Keratinocyte (primary cell): ENCODE data around the gene PM20D1. TPM values are rescaled to one million over a fixed set of nuclear protein-coding genes. Genes with fewer than 3 reads are reported as not detected.
"Not testable (repeated sequence)": the region's sequence is repeated elsewhere in the genome, so short reads cannot be mapped to it uniquely, and the experiment has no call there.

Experiments used
- DNase-seq: peaks from one replicate; pipeline ENCODE4 v3.0.0-alpha.2; 2011; ENCODE audit warnings: low read depth, missing footprints, low spot score
- FAIRE-seq: peaks from 2 replicates; lab custom pipeline; 2011; peaks lifted over from hg19 to GRCh38; lab: Jason Lieb, UNC
- H2AFZ ChIP-seq: 2 replicates; pipeline ENCODE4 v1.6.0; 2012; ENCODE audit warnings: low read length, control low read depth, inconsistent platforms; ENCODE audit not compliant: control insufficient read depth
- H3K27ac ChIP-seq: 2 replicates; pipeline ENCODE4 v1.5.1; 2011; ENCODE audit warnings: low read length; ENCODE audit not compliant: control insufficient read depth, insufficient read depth
- H3K27me3 ChIP-seq: 3 replicates; pipeline ENCODE4 v1.6.0; 2011; ENCODE audit warnings: low read length; ENCODE audit not compliant: control insufficient read depth, insufficient read depth; ENCODE audit errors: extremely low read depth
- H3K36me3 ChIP-seq, 2 experiments: 2 replicates in 1 of 2; 3 replicates in 1 of 2; pipeline ENCODE4 v1.5.1; 2011; ENCODE audit warnings: low read length in 2 of 2, mild to moderate bottlenecking in 1 of 2; ENCODE audit not compliant: control insufficient read depth in 2 of 2, insufficient read depth in 2 of 2; ENCODE audit errors: extremely low read depth in 1 of 2
- H3K4me1 ChIP-seq: 3 replicates; pipeline ENCODE4 v1.5.1; 2011; ENCODE audit warnings: low read length; ENCODE audit not compliant: control insufficient read depth, insufficient read depth; ENCODE audit errors: extremely low read depth
- H3K4me2 ChIP-seq: 3 replicates; pipeline ENCODE4 v1.6.0; 2011; ENCODE audit warnings: low read depth, low read length; ENCODE audit not compliant: control insufficient read depth, insufficient read depth; ENCODE audit errors: extremely low read depth
- H3K4me3 ChIP-seq, 3 experiments: fragments of 200-600 bp in 1 of 3; sonication (generic) in 1 of 3; 2 replicates in 2 of 3; 3 replicates in 1 of 3; pipeline ENCODE4 v1.5.1; 2011 to 2016; ENCODE audit warnings: low read length in 3 of 3, mild to moderate bottlenecking in 3 of 3, control low read depth in 2 of 3, inconsistent platforms in 1 of 3, low read depth in 1 of 3, mixed read lengths in 1 of 3, mixed run types in 1 of 3, moderate library complexity in 1 of 3; ENCODE audit not compliant: control insufficient read depth in 2 of 3, insufficient read depth in 2 of 3; ENCODE audit errors: extremely low read depth in 1 of 3
- H3K79me2 ChIP-seq: 2 replicates; pipeline ENCODE4 v1.6.0; 2012; ENCODE audit warnings: low read length; ENCODE audit not compliant: control insufficient read depth, insufficient read depth
- H3K9ac ChIP-seq: 3 replicates; pipeline ENCODE4 v1.6.0; 2011; ENCODE audit warnings: low read length; ENCODE audit not compliant: control insufficient read depth, insufficient read depth; ENCODE audit errors: extremely low read depth
- H3K9me1 ChIP-seq: 3 replicates; pipeline ENCODE4 v1.6.0; 2011; ENCODE audit warnings: low read length; ENCODE audit not compliant: control insufficient read depth, insufficient read depth; ENCODE audit errors: extremely low read depth
- H3K9me3 ChIP-seq: 2 replicates; pipeline ENCODE4 v1.5.1; 2012; ENCODE audit warnings: low read depth, low read length; ENCODE audit not compliant: control insufficient read depth
- H4K20me1 ChIP-seq: 3 replicates; pipeline ENCODE4 v1.6.0; 2011; ENCODE audit warnings: low read length; ENCODE audit not compliant: control insufficient read depth, insufficient read depth; ENCODE audit errors: extremely low read depth
- EZH2 ChIP-seq: IDR thresholded peaks from one replicate; pipeline ENCODE4 v1.6.1; 2012; ENCODE audit warnings: inconsistent platforms, mild to moderate bottlenecking, low read length, moderate library complexity
- dilution Hi-C: fragments of 300-500 bp; cut with MboI; formaldehyde crosslinking; loops from one replicate; pipeline ENCODE4 v1.7.0; 2020; ENCODE audit warnings: low sequenced_read_pairs; ENCODE audit not compliant: extremely low pct_ligation_motif_present
- polyA minus RNA-seq, 3 experiments: library from RNA; depleted of rRNA, polyadenylated mRNA; stranded (reverse); fragments of >200 nt; gene quantifications; 1 replicate in 1 of 3; 2 replicates in 1 of 3; 3 replicates in 1 of 3; pipeline ENCODE4 v1.2.3, GENCODE V29; 2011
- polyA plus RNA-seq, 5 experiments: library from polyadenylated mRNA; depleted of rRNA in 3 of 5; stranded (reverse) in 3 of 5; stranded (forward) in 1 of 5; unstranded in 1 of 5; fragments of >200 nt; gene quantifications; 1 replicate in 1 of 5; 2 replicates in 3 of 5; 3 replicates in 1 of 5; pipeline versions ENCODE4 v1.2.1 to v1.2.3, GENCODE V29; 2011 to 2012; ENCODE audit warnings: missing spikeins in 2 of 5, low read depth in 1 of 5, low replicate concordance in 1 of 5
- TF ChIP-seq, protein P1 (sequence below), 3 experiments: IDR thresholded peaks in 1 of 3; conservative IDR thresholded peaks in 1 of 3; optimal IDR thresholded peaks in 1 of 3; 2 replicates in 2 of 3; 3 replicates in 1 of 3; pipeline versions ENCODE3 to v1.5.1; 2011; ENCODE audit warnings: low read length in 3 of 3, mild to moderate bottlenecking in 3 of 3, moderate library complexity in 2 of 3, control low read depth in 1 of 3, inconsistent platforms in 1 of 3; ENCODE audit not compliant: insufficient read depth in 2 of 3; ENCODE audit errors: extremely low read depth in 1 of 3

The PM20D1 gene, protein sequence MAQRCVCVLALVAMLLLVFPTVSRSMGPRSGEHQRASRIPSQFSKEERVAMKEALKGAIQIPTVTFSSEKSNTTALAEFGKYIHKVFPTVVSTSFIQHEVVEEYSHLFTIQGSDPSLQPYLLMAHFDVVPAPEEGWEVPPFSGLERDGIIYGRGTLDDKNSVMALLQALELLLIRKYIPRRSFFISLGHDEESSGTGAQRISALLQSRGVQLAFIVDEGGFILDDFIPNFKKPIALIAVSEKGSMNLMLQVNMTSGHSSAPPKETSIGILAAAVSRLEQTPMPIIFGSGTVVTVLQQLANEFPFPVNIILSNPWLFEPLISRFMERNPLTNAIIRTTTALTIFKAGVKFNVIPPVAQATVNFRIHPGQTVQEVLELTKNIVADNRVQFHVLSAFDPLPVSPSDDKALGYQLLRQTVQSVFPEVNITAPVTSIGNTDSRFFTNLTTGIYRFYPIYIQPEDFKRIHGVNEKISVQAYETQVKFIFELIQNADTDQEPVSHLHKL
- polyA plus RNA-seq = 0.03 to 0.05 TPM (median 0.04 TPM) in 3 replicates
- not detected for polyA plus RNA-seq (2011; ENCODE audit: low read depth)
- not detected in 2 replicates for polyA plus RNA-seq (2011; cell fraction: cytosol; rRNA removed)
- 0.24 TPM in 1 of 2 replicates, not detected in the other for polyA plus RNA-seq (2011; cell fraction: nucleus; rRNA removed)
- not detected in 2 replicates for polyA plus RNA-seq (2012; ENCODE audit: low replicate concordance)
- 0.10 TPM in 1 of 3 replicates, not detected in the others for polyA minus RNA-seq
- polyA minus RNA-seq (2011; cell fraction: cytosol; rRNA and poly(A)+ RNA removed) = not detected
- polyA minus RNA-seq (2011; cell fraction: nucleus; rRNA and poly(A)+ RNA removed) = not detected in 2 replicates

DNA sequence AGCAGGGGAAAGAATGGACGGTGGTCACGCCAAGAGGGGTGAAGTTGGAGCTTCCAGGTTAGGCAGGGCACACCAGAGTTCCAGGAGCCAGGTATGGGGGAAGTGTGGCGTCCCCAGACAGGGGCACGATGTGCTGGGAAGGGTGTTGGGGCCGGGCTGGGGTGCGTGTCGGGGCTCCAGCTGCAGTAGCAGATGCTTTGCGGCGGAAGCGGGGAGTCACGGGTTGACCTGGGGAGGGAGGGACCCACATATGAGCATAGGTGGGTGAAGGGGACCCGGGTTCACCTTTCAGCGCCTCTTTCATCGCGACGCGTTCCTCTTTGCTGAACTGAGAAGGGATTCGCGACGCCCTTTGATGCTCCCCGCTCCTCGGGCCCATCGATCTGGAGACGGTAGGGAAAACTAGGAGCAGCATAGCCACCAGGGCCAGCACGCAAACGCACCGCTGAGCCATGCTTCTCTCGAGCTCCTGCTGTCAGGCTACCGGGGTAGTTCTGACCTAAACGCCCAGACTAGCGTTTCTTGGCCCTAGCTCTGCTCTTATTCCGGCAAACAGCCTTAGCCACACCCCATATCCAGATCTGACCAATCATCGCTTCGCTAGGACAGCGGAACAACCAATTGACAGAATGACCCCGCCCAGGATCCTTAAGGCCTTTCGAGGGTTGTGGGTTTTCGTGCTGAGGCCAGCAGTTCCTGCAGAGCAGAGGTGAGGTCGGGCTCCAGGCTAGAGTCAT lies at the start of gene PM20D1:
PM20D1 (minus strand) TSS at position 514 of the 737 bp plus-strand sequence; CDS start at position 454, 60 bp downstream.
- peaks cover 2% of the 10 kb centered on the region for H3K9me3 ChIP-seq
- no peaks in the 10 kb centered on the region for H4K20me1 ChIP-seq
- DNase-seq = peak; percentile 32
- peak within 1 kb of the TSS; percentile 95 for H2AFZ ChIP-seq
- dilution Hi-C loops = no loop called here
- peaks cover 4% of the 10 kb centered on the region for H3K4me1 ChIP-seq
- H3K9me1 ChIP-seq = no peaks in the 10 kb centered on the region
- FAIRE-seq = peak; percentile 71
- peaks cover 8% of the 10 kb centered on the region for H3K27me3 ChIP-seq
- no peak within 1 kb of the TSS for H3K27ac ChIP-seq
- no peaks in the 10 kb centered on the region for H3K36me3 ChIP-seq
- no peak within 1 kb of the TSS for H3K9ac ChIP-seq
- H3K4me3 ChIP-seq = peak within 1 kb of the TSS; percentile 27 to 56 (median 30)
- H3K4me2 ChIP-seq = peak within 1 kb of the TSS; percentile 87
- H3K79me2 ChIP-seq = no peaks in the 10 kb centered on the region
- TF ChIP-seq, protein P1, sequence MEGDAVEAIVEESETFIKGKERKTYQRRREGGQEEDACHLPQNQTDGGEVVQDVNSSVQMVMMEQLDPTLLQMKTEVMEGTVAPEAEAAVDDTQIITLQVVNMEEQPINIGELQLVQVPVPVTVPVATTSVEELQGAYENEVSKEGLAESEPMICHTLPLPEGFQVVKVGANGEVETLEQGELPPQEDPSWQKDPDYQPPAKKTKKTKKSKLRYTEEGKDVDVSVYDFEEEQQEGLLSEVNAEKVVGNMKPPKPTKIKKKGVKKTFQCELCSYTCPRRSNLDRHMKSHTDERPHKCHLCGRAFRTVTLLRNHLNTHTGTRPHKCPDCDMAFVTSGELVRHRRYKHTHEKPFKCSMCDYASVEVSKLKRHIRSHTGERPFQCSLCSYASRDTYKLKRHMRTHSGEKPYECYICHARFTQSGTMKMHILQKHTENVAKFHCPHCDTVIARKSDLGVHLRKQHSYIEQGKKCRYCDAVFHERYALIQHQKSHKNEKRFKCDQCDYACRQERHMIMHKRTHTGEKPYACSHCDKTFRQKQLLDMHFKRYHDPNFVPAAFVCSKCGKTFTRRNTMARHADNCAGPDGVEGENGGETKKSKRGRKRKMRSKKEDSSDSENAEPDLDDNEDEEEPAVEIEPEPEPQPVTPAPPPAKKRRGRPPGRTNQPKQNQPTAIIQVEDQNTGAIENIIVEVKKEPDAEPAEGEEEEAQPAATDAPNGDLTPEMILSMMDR (optimal IDR thresholded peaks at IDR 0.05 in 1 of 3, IDR thresholded peaks at IDR 0.05 in 1 of 3, conservative IDR thresholded peaks at IDR 0.05 in 1 of 3; ENCODE audit: extremely low read depth in 1 of 3, insufficient read depth in 2 of 3, low read length in 3 of 3) = no peak
- TF ChIP-seq EZH2 = no peak

DNA sequence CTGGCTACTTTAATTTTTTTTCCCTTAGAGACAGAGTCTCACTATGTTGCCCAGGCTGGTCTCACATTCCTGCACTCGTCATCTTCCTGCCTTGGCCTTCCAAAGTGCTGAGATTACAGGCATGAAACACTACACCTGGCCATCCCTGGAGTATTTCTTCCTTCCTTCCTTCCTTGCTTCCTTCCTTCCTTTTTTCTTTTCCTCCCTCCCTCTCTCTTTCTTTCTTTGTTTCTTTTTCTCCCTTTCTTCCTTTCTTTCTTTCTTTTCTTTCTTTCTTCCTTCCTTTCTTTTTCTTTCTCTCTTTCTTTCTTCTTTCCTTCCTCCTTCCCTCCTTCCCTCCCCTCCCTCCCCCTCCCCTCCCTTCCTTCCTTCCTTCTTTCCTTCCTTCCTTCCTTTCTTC lies 46.4 kb upstream of the PM20D1 start:
- no peaks in the 10 kb centered on the region for H3K36me3 ChIP-seq
- H3K27ac ChIP-seq = no peak overlapping the region
- H3K27me3 ChIP-seq = no peaks in the 10 kb centered on the region
- no peak overlapping the region for H3K9ac ChIP-seq
- no peaks in the 10 kb centered on the region for H3K9me1 ChIP-seq
- H3K9me3 ChIP-seq = no peaks in the 10 kb centered on the region
- H3K4me3 ChIP-seq = no peak overlapping the region
- FAIRE-seq (no peak), DNase-seq (no peak)
- TF ChIP-seq, protein P1 (optimal IDR thresholded peaks at IDR 0.05 in 1 of 3, IDR thresholded peaks at IDR 0.05 in 1 of 3, conservative IDR thresholded peaks at IDR 0.05 in 1 of 3; ENCODE audit: extremely low read depth in 1 of 3, insufficient read depth in 2 of 3, low read length in 3 of 3) = no peak
- TF ChIP-seq EZH2 = no peak
- dilution Hi-C loops = no loop called here
- H2AFZ ChIP-seq = no peak overlapping the region
- H3K79me2 ChIP-seq = no peaks in the 10 kb centered on the region
- no peaks in the 10 kb centered on the region for H4K20me1 ChIP-seq
- H3K4me2 ChIP-seq = no peak overlapping the region
- no peaks in the 10 kb centered on the region for H3K4me1 ChIP-seq

DNA sequence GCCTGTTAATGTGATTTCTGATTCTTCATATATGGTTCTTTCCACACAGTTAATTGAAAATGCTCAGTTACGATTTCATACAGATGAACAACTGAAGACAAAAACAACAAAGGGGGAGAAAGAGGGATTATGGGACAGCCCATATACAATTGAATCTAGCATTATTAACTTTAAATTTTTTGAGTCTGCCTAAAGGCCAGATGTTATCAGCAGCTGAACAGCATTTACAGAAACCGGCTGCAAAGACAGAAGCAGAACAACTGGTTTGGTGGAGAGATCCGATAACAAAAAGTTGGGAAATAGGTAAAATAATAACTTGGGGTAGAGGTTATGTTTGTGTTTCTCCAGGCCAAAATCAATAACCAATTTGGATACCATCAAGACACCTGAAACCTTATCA lies 44.2 kb upstream of the PM20D1 start:
- H4K20me1 ChIP-seq, H3K27me3 ChIP-seq, H3K4me2 ChIP-seq, H2AFZ ChIP-seq, H3K79me2 ChIP-seq, H3K9me3 ChIP-seq, dilution Hi-C loops, FAIRE-seq, DNase-seq, H3K9me1 ChIP-seq, H3K27ac ChIP-seq, H3K36me3 ChIP-seq, H3K4me3 ChIP-seq, H3K9ac ChIP-seq: not testable (repeated sequence)
- peaks cover 14% of the 10 kb centered on the region for H3K4me1 ChIP-seq
